ENCODE data around the gene DSG4. TPM values are rescaled to one million over a fixed set of nuclear protein-coding genes. Genes with fewer than 3 reads are reported as not detected.
"Not testable (repeated sequence)": the region's sequence is repeated elsewhere in the genome, so short reads cannot be mapped to it uniquely, and the experiment has no call there.

Gene DSG4
- polyA plus RNA-seq (ENCODE audit: insufficient read length), result not detected

DNA sequence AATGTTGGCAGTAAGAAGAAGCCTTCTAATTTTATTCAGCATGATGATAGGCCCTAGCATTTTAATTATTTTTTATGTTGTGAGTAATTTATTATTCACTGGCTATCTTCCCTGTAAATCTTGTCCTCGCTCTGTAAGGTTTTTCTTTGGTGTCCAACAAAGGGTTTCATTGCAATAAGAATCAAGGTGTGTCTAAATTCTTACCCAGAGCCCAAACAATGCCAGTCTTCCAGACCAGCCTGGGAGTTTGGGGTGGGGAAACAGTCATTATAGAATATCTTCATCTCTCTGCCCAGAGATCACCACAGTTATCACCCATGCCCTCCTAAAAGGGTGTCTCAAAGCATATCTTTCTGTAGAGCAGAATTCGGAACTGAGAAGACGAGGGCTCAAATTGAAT, at the start of gene DSG4:
DSG4 (plus strand) TSS at position 301 of the 400 bp plus-strand sequence. CDS start 135 bp downstream, outside the sequence.
- no peak for DNase-seq

DNA sequence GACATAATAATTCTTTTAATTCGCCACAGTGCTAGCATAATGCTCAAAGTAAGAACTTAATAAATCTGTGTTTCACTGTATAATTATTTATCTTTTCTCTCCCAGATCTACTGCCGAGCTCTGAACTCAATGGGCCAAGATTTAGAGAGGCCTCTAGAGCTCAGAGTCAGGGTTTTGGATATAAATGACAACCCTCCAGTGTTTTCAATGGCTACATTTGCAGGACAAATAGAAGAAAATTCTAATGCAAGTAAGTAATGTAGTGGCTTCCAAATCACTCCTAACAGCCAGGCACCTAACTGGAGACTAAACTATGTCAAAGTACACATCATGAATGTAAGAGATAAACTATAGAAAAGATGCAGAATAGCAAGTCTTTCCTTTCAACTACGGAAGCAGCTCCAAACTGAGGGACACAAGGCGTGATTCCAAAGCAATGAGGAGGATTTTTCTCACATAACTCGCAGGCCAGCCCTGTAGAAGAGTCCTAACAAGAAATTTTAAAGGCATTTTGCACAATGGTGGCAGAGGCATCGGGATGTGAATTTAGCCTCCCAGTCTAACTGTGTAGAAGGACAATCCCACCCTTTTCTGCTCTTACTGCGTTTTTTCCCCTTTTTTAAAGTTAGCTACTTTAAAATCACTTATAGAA, 46.7 kb upstream of the DSG4 start:
- no peak for DNase-seq

DNA sequence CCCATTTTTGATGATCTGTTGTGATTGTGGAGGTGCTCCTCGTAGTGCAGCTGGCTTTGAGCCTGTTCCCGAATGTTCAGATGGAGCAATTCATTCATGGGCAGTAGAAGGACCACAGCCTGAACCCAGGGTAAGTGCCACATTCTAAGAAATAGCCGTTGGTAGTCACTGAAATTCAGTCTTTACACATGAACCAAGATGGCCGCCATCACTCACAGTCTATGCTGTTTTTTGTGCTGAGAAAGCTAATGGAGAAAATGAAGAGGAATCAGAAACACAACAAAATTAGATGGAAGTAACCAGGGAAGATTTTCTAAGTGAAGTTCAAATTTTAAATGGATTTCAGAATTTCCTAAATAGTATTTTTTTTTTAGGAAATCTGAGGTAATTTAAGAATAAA, 33.1 kb upstream of the DSG4 start:
- no peak for DNase-seq

DNA sequence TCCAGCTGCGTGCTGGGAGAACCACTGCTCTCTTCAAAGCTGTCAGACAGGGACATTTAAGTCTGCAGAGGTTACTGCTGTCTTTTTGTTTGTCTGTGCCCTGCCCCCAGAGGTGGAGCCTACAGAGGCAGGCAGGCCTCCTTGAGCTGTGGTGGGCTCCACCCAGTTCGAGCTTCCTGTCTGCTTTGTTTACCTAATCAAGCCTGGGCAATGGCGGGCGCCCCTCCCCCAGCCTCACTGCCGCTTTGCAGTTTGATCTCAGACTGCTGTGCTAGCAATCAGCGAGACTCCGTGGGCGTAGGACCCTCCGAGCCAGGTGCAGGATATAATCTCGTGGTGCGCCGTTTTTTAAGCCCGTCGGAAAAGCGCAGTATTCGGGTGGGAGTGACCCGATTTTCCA, 23.2 kb upstream of the DSG4 start:
- not testable (repeated sequence) for DNase-seq

DNA sequence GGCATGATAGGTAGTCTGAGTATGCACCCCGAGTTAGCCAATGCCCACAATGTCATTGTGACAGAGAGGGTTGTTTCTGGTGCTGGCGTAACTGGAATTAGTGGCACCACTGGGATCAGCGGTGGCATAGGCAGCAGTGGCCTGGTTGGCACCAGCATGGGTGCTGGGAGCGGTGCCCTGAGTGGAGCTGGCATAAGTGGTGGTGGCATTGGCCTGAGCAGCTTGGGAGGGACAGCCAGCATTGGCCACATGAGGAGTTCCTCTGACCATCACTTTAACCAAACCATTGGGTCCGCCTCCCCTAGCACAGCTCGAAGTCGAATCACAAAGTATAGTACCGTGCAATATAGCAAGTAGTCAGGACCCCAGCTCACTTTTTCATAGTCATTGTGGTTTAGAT, 21.6 kb upstream of the DSG4 start:
- no peak for DNase-seq

DNA sequence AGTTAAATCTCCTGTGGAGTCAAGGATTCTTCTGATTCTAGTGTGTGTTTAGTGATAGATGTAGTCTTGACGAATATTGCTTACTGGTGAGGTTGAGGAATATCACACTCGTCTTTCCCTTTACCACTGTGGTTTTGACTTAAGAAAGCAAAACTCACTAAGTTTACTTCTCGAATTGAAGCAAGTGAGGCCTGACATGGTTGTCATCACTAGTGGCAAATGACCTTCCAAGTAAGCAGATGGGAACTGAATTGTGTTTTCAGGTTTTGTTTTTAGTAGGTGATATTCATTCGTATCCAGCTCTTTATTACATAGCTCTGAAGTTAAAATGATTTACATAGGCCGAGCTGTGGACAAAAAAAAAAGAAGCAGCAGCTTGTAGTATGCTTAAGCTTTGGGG, 20.6 kb upstream of the DSG4 start:
- DNase-seq, result no peak

DNA sequence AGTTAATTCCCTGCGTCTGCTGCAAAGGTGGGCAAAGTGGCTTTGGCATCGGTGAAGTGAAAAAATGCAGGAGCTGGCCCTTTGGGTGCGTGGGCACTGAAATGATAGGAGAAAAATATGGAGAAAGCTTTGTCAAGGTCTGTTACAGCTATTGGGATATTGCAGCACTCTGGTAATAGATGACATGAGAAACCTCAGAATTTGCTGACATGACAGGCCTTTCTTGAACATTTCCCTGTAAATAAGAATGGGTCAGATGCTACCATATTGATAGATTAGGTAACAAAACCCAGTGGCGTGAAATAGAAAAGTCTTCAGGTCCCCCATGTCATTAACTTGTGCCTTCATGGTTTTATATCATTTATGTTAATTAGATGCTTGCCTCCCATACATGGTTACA, 12.4 kb upstream of the DSG4 start:
- no peak for DNase-seq

GRCh38 chr18:31369478-31369877, 7.1 kb upstream of the DSG4 start:
- no peak for DNase-seq

DNA sequence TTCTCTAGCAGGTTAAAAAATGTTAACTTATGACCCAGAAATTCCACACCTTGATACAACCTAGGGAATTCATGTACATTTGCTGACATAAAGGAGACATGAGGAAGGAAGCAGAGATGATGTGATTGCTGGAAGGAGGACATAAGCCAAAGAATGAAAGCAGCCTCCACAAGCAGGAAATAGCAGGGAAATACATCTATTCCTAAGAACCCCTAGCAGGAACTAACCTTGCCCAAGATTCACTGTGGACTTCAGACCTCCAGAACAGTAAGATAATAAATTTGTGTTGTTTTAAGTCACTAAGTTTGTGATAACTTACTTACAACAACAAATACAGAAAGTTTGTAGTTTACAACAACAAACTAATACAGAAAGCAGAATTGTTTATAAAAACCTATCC, 4.6 kb upstream of the DSG4 start:
- no peak for DNase-seq

GRCh38 chr18:31373641-31374040, 2.9 kb upstream of the DSG4 start:
- DNase-seq, result no peak

GRCh38 chr18:31380912-31381311, 4.3 kb downstream of the DSG4 start:
- no peak for DNase-seq

GRCh38 chr18:31382107-31382506, 5.5 kb downstream of the DSG4 start:
- no peak for DNase-seq

GRCh38 chr18:31386741-31387140, 10.2 kb downstream of the DSG4 start:
- no peak for DNase-seq

DNA sequence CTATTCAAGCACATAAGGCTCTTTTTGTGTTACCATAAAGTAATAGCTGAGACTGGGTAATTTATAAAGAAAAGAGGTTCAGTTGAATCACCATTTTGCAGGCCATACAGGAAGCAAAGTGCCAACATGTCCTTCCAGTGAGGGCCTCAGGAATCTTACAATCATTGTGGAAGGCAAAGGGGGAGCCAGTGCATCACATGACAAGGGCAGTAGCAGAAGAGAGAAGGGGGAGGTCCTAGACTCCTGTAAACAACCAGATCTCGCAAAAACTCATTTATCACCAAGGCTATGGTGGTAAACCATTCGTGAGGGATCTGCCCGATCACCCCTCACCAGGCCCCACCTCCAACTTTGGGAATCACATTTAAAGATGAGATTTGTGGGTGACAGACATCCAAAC, 16.7 kb downstream of the DSG4 start:
- no peak for DNase-seq

- DNase-seq, result no peak
Observed at GRCh38 chr18:31396796-31397612, 20.4 kb downstream of the DSG4 start.

- no peak for DNase-seq
Observed at GRCh38 chr18:31398191-31398590, 21.6 kb downstream of the DSG4 start.

DNA sequence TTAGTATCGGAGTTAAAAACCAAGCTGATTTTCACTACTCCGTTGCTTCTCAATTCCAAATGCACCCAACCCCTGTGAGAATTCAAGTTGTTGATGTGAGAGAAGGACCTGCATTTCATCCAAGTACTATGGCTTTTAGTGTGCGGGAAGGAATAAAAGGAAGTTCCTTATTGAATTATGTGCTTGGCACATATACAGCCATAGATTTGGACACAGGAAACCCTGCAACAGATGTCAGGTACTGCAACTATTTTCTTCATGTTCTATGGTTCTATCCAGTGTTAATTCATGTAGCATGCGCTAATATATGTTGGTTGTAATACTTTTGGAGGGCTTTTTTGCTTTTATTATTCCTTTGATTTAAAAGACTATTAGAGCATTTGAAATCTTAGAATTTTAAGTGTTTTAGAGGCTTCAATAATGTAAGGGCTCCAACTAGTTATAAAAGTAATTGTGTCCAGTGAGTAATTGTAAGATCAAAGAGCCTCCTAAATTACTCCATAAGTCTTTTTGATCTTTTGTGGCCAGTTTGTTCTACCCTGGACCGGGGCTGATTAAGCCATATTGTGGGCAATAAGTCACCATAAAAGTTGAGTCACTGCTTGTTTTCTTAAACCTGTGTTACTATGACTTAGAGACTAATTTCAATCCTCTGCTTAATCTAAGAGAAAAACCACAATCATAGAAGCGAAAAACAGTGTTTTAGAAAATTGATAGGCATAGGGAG, 22.9 kb downstream of the DSG4 start:
- DNase-seq, result no peak

GRCh38 chr18:31401156-31402025, 24.8 kb downstream of the DSG4 start:
- no peak for DNase-seq

GRCh38 chr18:31402026-31402373, 25.4 kb downstream of the DSG4 start:
- no peak for DNase-seq

DNA sequence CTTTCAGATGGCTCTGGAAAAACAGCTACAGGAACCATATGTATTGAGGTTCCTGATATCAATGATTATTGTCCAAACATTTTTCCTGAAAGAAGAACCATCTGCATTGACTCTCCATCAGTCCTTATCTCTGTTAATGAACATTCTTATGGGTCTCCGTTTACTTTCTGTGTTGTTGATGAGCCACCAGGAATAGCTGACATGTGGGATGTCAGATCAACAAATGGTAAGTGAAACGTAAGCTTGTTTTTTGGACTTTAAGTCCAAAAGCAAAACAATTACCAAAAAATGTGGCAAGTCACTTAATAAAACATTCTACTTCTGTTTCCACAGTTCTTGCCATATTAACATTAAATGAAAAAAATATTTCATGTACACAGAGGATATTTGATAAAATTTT, 26.8 kb downstream of the DSG4 start:
- no peak for DNase-seq

GRCh38 chr18:31407649-31408048, 31.1 kb downstream of the DSG4 start:
- no peak for DNase-seq

- no peak for DNase-seq
Observed at GRCh38 chr18:31409276-31409675, 32.7 kb downstream of the DSG4 start.

Data from hindlimb muscle (tissue), 1 donor.